GM06990 (cell line): ENCODE results near the gene SULT1A2.
"Not testable (repeated sequence)": the region's sequence is repeated elsewhere in the genome, so short reads cannot be mapped to it uniquely, and the experiment has no call there.

ENCODE experiments used
- DNase-seq: peaks from one replicate; pipeline ENCODE4 v3.0.0-alpha.2; 2011; ENCODE audit not compliant: insufficient read length; ENCODE audit errors: extremely low read depth
- H3K27me3 ChIP-seq: replicated peaks from 2 replicates; pipeline ENCODE4 v1.6.0; 2011; ENCODE audit warnings: low read length; ENCODE audit not compliant: control insufficient read depth, insufficient read depth
- H3K36me3 ChIP-seq: 2 replicates; pipeline ENCODE4 v1.5.1; 2011; ENCODE audit warnings: low read length; ENCODE audit not compliant: control insufficient read depth, insufficient read depth
- H3K4me3 ChIP-seq: replicated peaks from 2 replicates; pipeline ENCODE4 v1.5.1; 2011; ENCODE audit warnings: low read depth, mild to moderate bottlenecking, control low read depth, low read length
- TF ChIP-seq, protein P1 (sequence below): IDR thresholded peaks from 2 replicates; pipeline ENCODE4 v1.5.1; 2011; ENCODE audit warnings: low read length, control low read depth, mild to moderate bottlenecking, inconsistent platforms; ENCODE audit not compliant: insufficient read depth, poor library complexity, severe bottlenecking

The SULT1A2 gene

DNA sequence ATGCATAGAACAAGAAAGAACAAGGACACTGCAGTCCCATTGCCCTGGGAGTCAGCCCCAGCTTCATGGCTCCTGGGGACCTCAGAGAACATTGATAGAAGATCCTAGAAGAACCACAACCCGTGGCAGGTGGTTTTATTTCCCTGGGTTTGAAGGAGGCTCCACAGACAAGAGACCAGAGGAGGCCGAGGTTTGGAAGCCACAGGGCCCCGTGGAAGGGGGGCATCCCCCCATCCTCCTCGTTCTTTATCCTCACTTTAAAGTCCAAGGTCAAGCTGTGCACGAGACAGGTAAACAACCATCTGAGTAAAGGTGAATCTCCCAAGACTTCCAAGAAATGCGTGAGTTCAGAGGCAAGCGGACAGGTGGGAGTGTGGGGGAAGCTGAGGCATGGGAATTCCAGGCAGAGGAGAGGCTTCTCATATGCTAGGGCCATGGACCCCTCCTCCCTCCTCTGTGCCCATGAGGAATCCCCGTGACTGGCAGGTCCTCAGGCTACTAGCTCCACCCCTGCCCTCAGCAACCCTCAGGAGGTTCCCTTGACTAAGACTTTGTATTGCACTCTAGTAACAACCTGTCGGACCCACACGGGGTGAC lies 13.8 kb upstream of the SULT1A2 start:
- H3K4me3 ChIP-seq: no peak overlapping the region
- TF ChIP-seq, protein P1, sequence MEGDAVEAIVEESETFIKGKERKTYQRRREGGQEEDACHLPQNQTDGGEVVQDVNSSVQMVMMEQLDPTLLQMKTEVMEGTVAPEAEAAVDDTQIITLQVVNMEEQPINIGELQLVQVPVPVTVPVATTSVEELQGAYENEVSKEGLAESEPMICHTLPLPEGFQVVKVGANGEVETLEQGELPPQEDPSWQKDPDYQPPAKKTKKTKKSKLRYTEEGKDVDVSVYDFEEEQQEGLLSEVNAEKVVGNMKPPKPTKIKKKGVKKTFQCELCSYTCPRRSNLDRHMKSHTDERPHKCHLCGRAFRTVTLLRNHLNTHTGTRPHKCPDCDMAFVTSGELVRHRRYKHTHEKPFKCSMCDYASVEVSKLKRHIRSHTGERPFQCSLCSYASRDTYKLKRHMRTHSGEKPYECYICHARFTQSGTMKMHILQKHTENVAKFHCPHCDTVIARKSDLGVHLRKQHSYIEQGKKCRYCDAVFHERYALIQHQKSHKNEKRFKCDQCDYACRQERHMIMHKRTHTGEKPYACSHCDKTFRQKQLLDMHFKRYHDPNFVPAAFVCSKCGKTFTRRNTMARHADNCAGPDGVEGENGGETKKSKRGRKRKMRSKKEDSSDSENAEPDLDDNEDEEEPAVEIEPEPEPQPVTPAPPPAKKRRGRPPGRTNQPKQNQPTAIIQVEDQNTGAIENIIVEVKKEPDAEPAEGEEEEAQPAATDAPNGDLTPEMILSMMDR: no peak
- H3K27me3 ChIP-seq: no peaks in the 10 kb centered on the region
- H3K36me3 ChIP-seq: no peaks in the 10 kb centered on the region
- no peak for DNase-seq

DNA sequence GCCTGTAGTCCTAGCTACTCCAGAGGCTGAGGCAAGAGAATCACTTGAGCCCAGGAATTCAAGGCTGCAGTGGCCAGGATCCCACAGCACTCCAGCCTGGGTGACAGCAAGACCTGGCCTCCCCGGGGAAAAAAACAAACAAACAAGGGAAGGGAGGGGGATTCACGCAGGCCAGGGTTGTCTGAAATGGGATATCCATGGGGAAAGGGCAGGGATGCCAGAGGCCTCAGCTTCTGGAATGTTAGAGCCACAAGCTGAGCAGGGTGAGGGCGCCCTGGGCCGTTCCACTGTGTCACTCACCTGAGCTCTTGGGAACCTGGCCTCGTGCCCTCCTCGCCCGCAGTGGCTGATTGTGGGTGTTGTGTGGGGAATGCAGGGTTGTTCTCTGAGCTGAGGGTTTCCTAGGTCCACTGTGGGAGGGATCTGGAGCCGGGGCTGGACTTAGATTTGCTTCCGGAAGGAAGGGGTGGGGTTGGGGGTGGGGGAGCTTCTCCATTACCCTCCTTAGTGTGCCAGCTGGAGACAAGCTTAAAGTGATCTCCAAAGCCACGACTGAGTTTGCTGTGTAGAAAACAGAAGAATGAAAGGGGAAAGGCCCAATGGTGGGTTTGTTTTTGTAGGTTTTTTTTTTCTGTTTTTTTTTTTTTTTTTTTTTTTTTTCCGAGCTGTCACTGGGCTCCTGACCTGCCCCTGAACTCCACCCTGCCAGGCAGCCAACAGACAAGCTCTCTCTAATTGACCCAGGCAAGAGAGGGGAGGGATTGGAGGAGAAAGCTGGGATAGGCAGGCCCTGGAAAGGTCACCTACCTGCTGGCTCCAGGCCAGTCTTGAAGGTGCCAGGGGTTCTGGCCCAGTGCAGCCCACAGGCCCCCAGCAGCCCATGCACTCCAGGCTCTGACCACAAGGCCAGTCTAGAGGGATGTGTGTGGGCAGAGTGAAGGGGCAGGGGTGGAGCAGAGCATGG lies 13.1 kb upstream of the SULT1A2 start, which contains the start of gene SULT1A1:
SULT1A1 (minus strand) TSS at position 414 of the 964 bp plus-strand sequence. CDS start 1,189 bp downstream, outside the sequence.
- DNase-seq: no peak
- H3K36me3 ChIP-seq: no peaks in the 10 kb centered on the region
- H3K27me3 ChIP-seq: no peaks in the 10 kb centered on the region
- TF ChIP-seq, protein P1: no peak
- H3K4me3 ChIP-seq: no peak within 1 kb of the TSS

DNA sequence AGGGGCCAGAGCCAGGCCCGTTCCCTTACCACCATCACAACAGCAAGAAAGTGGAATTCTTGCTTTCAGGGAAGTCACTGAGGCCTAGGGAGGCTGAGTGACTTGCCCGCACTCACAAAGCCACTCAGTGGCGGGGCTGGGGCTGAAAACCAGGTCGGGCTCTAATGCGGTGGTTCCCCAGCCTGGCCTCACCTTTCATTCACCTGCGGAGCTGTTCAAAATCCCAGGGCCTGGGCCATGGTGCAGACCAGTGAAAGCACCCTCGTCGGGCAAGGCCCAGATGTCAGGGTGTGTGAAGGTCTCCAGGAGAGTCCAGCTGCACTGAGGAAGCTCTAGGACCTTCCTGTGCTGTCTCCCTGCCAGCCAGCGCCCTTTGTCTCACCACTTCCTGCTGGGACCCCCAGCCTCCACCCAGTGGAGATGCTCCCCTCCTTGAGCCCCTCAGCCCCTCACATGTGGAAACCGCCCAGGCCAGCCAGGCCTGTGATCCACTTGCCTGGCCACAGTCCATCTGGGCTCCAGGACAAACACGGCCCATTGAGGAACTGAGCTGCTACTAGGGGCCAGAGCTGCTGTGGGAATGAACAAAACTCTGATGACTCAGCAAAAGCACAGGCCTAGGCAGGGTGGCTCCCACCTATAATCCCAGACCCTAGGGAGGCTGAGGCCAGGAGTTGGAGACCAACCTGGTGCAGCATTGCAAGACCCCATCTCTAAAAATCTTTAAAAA lies 12.2 kb upstream of the SULT1A2 start:
- H3K36me3 ChIP-seq, H3K4me3 ChIP-seq, H3K27me3 ChIP-seq, DNase-seq: not testable (repeated sequence)

DNA sequence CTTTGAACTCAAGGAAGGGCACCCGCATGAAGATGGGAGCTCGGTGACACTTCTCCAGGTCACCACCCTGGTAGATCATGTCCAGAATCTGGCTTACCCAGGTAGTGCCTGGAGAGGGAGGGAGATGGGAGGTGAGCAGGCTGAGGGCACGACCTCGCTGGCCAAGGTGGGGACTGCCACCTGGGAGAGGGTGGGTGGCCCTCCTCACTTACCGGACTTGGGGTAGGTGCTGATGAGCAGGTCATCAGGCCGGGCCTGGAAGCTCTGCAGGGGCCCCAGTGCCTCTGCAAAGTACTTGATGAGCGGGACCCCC lies 11.6 kb upstream of the SULT1A2 start:
- H3K4me3 ChIP-seq, H3K27me3 ChIP-seq, DNase-seq, H3K36me3 ChIP-seq: not testable (repeated sequence)

DNA sequence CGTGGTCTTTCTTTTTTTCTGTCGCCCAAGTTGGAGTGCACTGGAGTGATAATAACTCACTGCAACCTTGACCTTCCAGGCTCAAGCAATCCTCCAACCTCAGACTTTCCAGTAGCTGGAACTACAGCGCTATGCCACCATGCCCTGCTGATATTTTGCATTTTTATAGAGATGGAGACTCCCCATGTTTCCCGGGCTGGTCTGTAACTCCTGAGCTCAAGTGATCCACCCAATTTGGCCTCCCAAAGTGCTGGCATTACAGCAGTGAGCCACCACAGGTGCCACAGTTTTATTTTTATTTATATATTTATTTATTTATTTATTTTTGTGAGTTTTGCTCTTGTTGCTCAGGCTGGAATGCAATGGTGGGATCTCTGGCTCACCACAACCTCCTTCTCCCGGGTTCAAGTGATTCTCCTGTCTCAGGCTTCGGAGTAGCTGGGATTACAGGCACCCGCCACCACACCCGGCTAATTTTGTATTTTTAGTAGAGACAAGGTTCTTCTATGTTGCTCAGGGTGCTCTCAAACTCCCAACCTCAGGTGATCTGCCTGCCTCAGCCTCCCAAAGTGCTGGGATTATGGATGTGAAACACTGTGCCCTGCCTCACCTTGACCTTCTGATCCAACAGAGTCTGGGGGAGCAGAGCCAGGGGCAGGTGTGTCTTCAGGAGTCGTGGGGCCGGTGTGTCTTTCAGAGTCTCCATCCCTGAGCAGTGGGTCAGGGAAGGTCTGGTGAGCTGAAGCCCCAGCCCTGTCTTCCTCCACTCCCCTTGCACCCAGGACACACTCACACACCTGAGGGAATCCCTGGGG lies 11.0 kb upstream of the SULT1A2 start:
- H3K27me3 ChIP-seq, H3K4me3 ChIP-seq, H3K36me3 ChIP-seq, DNase-seq: not testable (repeated sequence)

DNA sequence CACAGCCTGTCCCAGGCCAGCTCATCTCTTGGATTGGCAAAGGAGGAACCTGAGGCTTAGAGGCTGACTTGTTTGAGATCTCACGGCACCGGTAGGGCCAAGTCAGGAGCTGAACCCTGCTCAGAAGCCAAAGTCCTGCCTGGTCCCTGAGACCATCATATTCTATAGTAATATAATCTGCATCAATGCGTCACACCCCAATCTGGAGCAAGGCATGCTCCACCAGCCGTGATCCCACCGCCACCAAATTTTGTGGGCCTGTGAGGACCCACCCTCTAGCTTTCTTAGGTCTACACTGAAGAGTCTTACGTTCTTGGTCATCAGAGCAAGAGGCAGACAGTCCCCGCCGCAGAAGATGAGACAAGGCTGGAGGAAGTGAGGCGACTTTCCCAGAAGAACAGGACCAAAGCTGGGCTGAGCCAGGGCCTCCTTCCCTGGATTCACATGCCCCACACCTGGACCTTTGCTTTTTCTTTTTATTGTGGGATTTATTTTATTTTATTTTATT lies 10.3 kb upstream of the SULT1A2 start:
- Histone ChIP-seq H3K4me3 (no peak overlapping the region), H3K36me3 (no peaks in the 10 kb centered on the region), H3K27me3 (no peaks in the 10 kb centered on the region)
- DNase-seq: no peak
- TF ChIP-seq, protein P1: no peak
